K562 (cell line): ENCODE results near the gene UPK2. TPM values are rescaled to one million over a fixed set of nuclear protein-coding genes. Genes with fewer than 3 reads are reported as not detected.

Experiments
- ATF2 ChIP-seq: sonication (generic); formaldehyde crosslinking; IDR thresholded peaks from 2 replicates; pipeline ENCODE4 v1.8.1; 2022; ENCODE audit warnings: missing genetic modification reagents
- GMEB1 ChIP-seq: fragments of 250-450 bp; sonication (Bioruptor Pico); IDR thresholded peaks from 2 replicates; pipeline ENCODE4 v1.4.0; 2020; ENCODE audit warnings: mild to moderate bottlenecking
- NR2C2 ChIP-seq, 2 experiments: fragments of 200-800 bp in 1 of 2; sonication (Bioruptor generic) in 1 of 2; sonication (generic) in 1 of 2; formaldehyde crosslinking in 1 of 2; IDR thresholded peaks; 2 replicates each; pipeline versions ENCODE4 v1.6.1 to v1.8.0; 2016 to 2022; ENCODE audit warnings: mild to moderate bottlenecking in 1 of 2, missing compliant biosample characterization in 1 of 2, missing genetic modification characterization in 1 of 2, missing genetic modification reagents in 1 of 2
- PHTF2 ChIP-seq: fragments of 250-450 bp; sonication (Bioruptor Pico); IDR thresholded peaks from 2 replicates; pipeline ENCODE4 v1.5.0; 2021; ENCODE audit warnings: mild to moderate bottlenecking
- POLR2B ChIP-seq: fragments of 450-650 bp; IDR thresholded peaks from 2 replicates; pipeline ENCODE4 v1.6.1; 2018; ENCODE audit warnings: low read depth; ENCODE audit not compliant: partially characterized antibody
- RBFOX2 ChIP-seq: fragments of 200-400 bp; formaldehyde crosslinking; IDR thresholded peaks from 2 replicates; pipeline ENCODE4 v1.6.1; 2017; ENCODE audit warnings: low read depth, mild to moderate bottlenecking, low read length, moderate library complexity
- TRIM28 ChIP-seq: fragments of 450-650 bp; IDR thresholded peaks from 2 replicates; pipeline ENCODE4 v1.6.1; 2017
- ZBTB40 ChIP-seq, 2 experiments: fragments of 450-650 bp in 1 of 2; sonication (generic) in 1 of 2; formaldehyde crosslinking in 1 of 2; IDR thresholded peaks; 2 replicates each; pipeline versions ENCODE4 v1.7.1 to v1.9.0; 2016 to 2022; ENCODE audit warnings: inconsistent platforms in 1 of 2, mild to moderate bottlenecking in 1 of 2, missing genetic modification reagents in 1 of 2
- ZFX ChIP-seq: sonication (generic); formaldehyde crosslinking; IDR thresholded peaks from 2 replicates; pipeline ENCODE4 v1.8.0; 2022; ENCODE audit warnings: mild to moderate bottlenecking, missing genetic modification reagents, moderate library complexity
- ZNF24 ChIP-seq: fragments of 450-650 bp; IDR thresholded peaks from 2 replicates; pipeline ENCODE4 v1.6.1; 2016
- ZNF263 ChIP-seq: sonication (generic); formaldehyde crosslinking; IDR thresholded peaks from 2 replicates; pipeline ENCODE4 v1.8.0; 2022; ENCODE audit warnings: mild to moderate bottlenecking, missing genetic modification reagents, borderline replicate concordance
- ZSCAN29 ChIP-seq: fragments of 450-650 bp; IDR thresholded peaks from 2 replicates; pipeline ENCODE4 v1.6.1; 2017
- polyA plus RNA-seq, 8 experiments: library from polyadenylated mRNA; depleted of rRNA in 4 of 8; stranded (reverse) in 5 of 8; unstranded in 3 of 8; fragments of >200 nt; fragmentation: Nextera tagmentation in 2 of 8; fragmentation: Illumina TruSeq in 1 of 8; extraction: Ambion mirVana in 2 of 8; extraction: Trizol in 1 of 8; gene quantifications; 2 replicates each; pipeline versions ENCODE4 v1.2.1 to v1.2.3, GENCODE V29; 2011 to 2014; ENCODE audit warnings: inconsistent platforms in 1 of 8, missing spikeins in 1 of 8
- total RNA-seq, 7 experiments: library from RNA; depleted of rRNA in 6 of 7; stranded (reverse); fragments of >200 nt in 6 of 7; fragmentation: Illumina TruSeq in 2 of 7; extraction: Trizol in 2 of 7; gene quantifications; 2 replicates each; pipeline versions ENCODE4 v1.2.1 to v1.2.3, GENCODE V29; 2011 to 2021; ENCODE audit warnings: low replicate concordance in 1 of 7

The UPK2 gene
- total and polyA plus RNA-seq, 9 of the 15 experiments (the other 6 are each of a cell fraction or from before 2014, with no cell fraction given), result not detected

- peak; percentile 87 for TF ChIP-seq ZBTB40 (IDR thresholded peaks at IDR 0.05)
- TF ChIP-seq ZBTB40 (CRISPR knock-in tag; IDR thresholded peaks at IDR 0.05), result no peak
- TF ChIP-seq PHTF2, result no peak
- no peak for TF ChIP-seq ATF2 (CRISPR knock-in tag)
- peak; percentile 38 for TF ChIP-seq POLR2B
- no peak for TF ChIP-seq ZNF263 (CRISPR knock-in tag)
- TF ChIP-seq ZNF24, result no peak
- peak; percentile 72 for TF ChIP-seq RBFOX2
- no peak for TF ChIP-seq ZSCAN29
- peak; percentile 92 for TF ChIP-seq ZFX (CRISPR knock-in tag)
- TF ChIP-seq TRIM28, result 0 out of 2 replicates have a peak, but pooled peaks have one; percentile 55
- TF ChIP-seq NR2C2 (CRISPR knock-in tag; IDR thresholded peaks at IDR 0.05), result no peak
- peak; percentile 61 for TF ChIP-seq NR2C2 (tag; IDR thresholded peaks at IDR 0.05)
- TF ChIP-seq GMEB1 (CRISPR knock-in tag), result no peak
Measured at GRCh38 chr11:118980191-118980881, 24.2 kb downstream of the UPK2 start (continued).
